ENCODE data around the gene THAP4. TPM values are rescaled to one million over a fixed set of nuclear protein-coding genes. Genes with fewer than 3 reads are reported as not detected.

The THAP4 gene
- total RNA-seq, 1 donor from 2014 or later = 51.6 TPM

GRCh38 chr2:241612156-241613016 lies 24.6 kb downstream of the THAP4 start:
- DNase-seq (ENCODE audit: extremely low spot score, unreplicated experiment) = no peak
- TF ChIP-seq, protein P1, sequence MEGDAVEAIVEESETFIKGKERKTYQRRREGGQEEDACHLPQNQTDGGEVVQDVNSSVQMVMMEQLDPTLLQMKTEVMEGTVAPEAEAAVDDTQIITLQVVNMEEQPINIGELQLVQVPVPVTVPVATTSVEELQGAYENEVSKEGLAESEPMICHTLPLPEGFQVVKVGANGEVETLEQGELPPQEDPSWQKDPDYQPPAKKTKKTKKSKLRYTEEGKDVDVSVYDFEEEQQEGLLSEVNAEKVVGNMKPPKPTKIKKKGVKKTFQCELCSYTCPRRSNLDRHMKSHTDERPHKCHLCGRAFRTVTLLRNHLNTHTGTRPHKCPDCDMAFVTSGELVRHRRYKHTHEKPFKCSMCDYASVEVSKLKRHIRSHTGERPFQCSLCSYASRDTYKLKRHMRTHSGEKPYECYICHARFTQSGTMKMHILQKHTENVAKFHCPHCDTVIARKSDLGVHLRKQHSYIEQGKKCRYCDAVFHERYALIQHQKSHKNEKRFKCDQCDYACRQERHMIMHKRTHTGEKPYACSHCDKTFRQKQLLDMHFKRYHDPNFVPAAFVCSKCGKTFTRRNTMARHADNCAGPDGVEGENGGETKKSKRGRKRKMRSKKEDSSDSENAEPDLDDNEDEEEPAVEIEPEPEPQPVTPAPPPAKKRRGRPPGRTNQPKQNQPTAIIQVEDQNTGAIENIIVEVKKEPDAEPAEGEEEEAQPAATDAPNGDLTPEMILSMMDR (IDR thresholded peaks at IDR 0.05) = no peak
- no peaks in the 10 kb centered on the region for H3K9me3 Mint-ChIP-seq (ENCODE audit: unreplicated experiment)
- no peaks in the 10 kb centered on the region for H3K27me3 Mint-ChIP-seq (ENCODE audit: unreplicated experiment)
- H3K4me3 Mint-ChIP-seq (ENCODE audit: unreplicated experiment) = no peak overlapping the region
- peaks cover 9% of the 10 kb centered on the region for H3K36me3 Mint-ChIP-seq (ENCODE audit: unreplicated experiment)
- no peak overlapping the region for H3K27ac Mint-ChIP-seq (ENCODE audit: unreplicated experiment)
- peaks cover 16% of the 10 kb centered on the region for H3K4me1 Mint-ChIP-seq (ENCODE audit: unreplicated experiment)

DNA sequence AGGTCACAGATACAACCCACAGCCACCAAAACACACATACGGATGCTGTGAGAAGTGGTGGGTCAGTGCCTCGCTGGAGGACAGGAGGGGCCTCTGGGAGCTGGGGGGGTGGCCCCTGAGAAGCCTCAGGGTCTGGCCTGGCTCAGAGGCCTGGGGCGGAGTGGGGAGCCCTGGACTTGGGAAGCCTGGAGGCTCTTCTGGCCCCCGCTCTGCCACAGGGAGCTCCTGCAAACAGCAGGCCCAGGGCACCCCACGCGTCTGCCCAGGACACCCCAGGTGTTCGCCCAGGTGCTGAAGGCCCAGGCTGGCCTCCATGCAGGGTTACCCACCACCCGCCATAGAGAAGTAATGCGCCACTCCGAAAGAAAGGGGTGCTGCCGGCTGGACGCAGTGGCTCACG lies 25.9 kb downstream of the THAP4 start:
- DNase-seq (ENCODE audit: extremely low spot score, unreplicated experiment) = no peak
- TF ChIP-seq, protein P1 (IDR thresholded peaks at IDR 0.05) = no peak
- Mint-ChIP-seq H3K27ac (ENCODE audit: unreplicated experiment) (peak overlapping the region; percentile 58), H3K4me1 (ENCODE audit: unreplicated experiment) (peaks cover 11% of the 10 kb centered on the region), H3K4me3 (ENCODE audit: unreplicated experiment) (no peak overlapping the region), H3K9me3 (ENCODE audit: unreplicated experiment) (no peaks in the 10 kb centered on the region), H3K27me3 (ENCODE audit: unreplicated experiment) (no peaks in the 10 kb centered on the region), H3K36me3 (ENCODE audit: unreplicated experiment) (peaks cover 11% of the 10 kb centered on the region)

DNA sequence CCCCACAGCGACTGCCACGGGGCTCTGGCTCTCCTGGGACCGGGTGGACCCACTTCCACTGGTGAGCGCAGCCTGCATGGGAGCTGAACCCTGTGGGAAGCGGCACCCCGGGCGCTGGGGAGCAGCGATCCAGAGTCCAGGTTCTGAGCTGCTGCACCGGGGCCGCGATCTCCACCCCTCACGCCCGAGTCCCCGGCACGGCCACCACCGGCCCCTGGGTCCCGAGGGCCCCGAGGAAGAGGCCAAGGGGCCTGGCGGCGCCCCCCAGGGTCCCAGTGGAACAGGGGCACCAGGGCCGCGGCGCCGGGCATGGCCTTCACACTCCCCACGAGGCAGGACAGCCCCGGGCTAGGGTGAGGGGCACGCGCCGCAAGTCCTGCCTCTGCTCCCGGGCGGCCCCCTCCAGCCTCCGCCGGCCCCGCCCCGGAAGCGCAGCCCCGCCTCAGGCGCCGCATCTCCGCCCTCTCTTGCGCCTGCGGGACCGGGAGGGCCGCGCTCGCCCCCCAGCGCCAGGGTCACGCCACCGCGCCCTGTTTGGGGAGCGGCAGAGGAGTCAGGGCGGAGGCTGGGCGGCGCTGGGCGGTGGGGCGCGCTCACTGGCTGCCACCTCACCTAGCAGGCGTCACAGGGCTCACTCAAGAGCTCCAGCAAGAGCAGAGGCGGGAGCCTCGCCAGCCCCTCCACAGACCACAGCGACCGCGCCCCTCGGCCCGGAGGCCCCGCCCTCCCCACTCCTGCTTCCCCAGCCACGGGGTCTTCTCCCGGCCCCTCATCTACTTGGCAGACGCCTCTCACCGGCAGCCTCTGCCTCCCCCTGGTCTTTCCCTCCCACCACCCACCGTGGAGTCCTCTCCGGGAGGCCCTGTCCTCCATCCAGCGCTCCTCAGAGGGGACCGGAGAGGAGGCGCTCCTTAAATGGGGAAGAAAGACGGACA lies 26.8 kb downstream of the THAP4 start:
- H3K27ac Mint-ChIP-seq (ENCODE audit: unreplicated experiment) = peak overlapping the region; percentile 58
- peaks cover 11% of the 10 kb centered on the region for H3K36me3 Mint-ChIP-seq (ENCODE audit: unreplicated experiment)
- DNase-seq (ENCODE audit: extremely low spot score, unreplicated experiment) = no peak
- TF ChIP-seq, protein P1 (IDR thresholded peaks at IDR 0.05) = peak; percentile 48
- no peaks in the 10 kb centered on the region for H3K27me3 Mint-ChIP-seq (ENCODE audit: unreplicated experiment)
- H3K4me1 Mint-ChIP-seq (ENCODE audit: unreplicated experiment) = peaks cover 11% of the 10 kb centered on the region
- no peak overlapping the region for H3K4me3 Mint-ChIP-seq (ENCODE audit: unreplicated experiment)
- H3K9me3 Mint-ChIP-seq (ENCODE audit: unreplicated experiment) = no peaks in the 10 kb centered on the region

GRCh38 chr2:241608881-241609280 lies 28.1 kb downstream of the THAP4 start:
- Mint-ChIP-seq H3K36me3 (ENCODE audit: unreplicated experiment) (peaks cover 16% of the 10 kb centered on the region), H3K4me3 (ENCODE audit: unreplicated experiment) (no peak overlapping the region), H3K27ac (ENCODE audit: unreplicated experiment) (no peak overlapping the region), H3K4me1 (ENCODE audit: unreplicated experiment) (peaks cover 11% of the 10 kb centered on the region), H3K9me3 (ENCODE audit: unreplicated experiment) (no peaks in the 10 kb centered on the region), H3K27me3 (ENCODE audit: unreplicated experiment) (no peaks in the 10 kb centered on the region)
- TF ChIP-seq, protein P1 (IDR thresholded peaks at IDR 0.05) = no peak
- DNase-seq (ENCODE audit: extremely low spot score, unreplicated experiment) = no peak
